ENCODE data around the gene APOL2. TPM values are rescaled to one million over a fixed set of nuclear protein-coding genes. Genes with fewer than 3 reads are reported as not detected.
A peak's percentile ranks its signal among the peaks of the same experiment; 100 is the strongest.

Gene APOL2
- total RNA-seq, 1 donor: 56.1 TPM

DNA sequence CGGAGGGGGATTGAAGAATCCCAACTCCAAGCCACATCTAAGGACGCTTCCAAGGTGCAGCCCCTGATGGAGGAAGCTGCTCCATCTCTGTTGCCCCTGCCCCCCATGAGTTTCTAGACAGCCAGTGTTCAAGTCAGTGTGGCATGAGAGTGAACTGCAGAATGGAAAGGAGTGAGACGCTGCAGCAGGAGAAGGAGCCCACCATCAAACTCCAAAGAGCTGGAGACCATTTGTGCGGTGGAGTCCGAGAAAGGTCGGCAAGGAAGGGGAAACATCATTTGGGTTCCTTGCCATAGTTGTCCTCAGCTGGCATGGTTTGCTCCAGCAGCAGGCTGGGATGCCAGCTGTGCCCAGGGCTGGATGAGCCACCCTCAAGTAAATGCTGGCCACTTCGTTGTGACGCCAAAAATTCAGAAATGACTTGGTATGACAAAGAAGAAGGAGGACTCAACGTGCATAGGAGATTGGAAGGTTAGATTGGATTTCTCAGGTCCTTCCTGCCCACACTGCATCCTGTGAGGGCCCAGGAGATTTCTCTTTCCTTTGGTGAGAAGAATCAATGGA lies 16.4 kb downstream of the APOL2 start:
- Histone ChIP-seq H3K79me2 (ENCODE audit: insufficient read depth, low read length) (no peaks in the 10 kb centered on the region), H3K4me1 (ENCODE audit: insufficient read depth, low read length) (peaks cover 11% of the 10 kb centered on the region), H3K27me3 (ENCODE audit: insufficient read depth, low read length) (peaks cover 6% of the 10 kb centered on the region), H3K4me3 (ENCODE audit: insufficient read depth, low read length) (no peak overlapping the region), H4K20me1 (ENCODE audit: insufficient read depth, low read length) (no peaks in the 10 kb centered on the region), H3K36me3 (ENCODE audit: insufficient read depth, low read length) (peaks cover 8% of the 10 kb centered on the region), H3K4me2 (ENCODE audit: insufficient read depth, low read length) (no peak overlapping the region), H3K9me3 (ENCODE audit: low read depth, low read length) (no peaks in the 10 kb centered on the region), H3K27ac (ENCODE audit: low read depth, low read length) (no peak overlapping the region), H2AFZ (ENCODE audit: low read length) (no peak overlapping the region)
- TF ChIP-seq CTCF (IDR thresholded peaks at IDR 0.05; ENCODE audit: extremely low read depth, low read depth, low read length): no peak
- DNase-seq (ENCODE audit: insufficient read length, low spot score, missing footprints): no peak

- Histone ChIP-seq H3K9me3 (ENCODE audit: low read depth, low read length) (no peaks in the 10 kb centered on the region), H3K27me3 (ENCODE audit: insufficient read depth, low read length) (peaks cover 15% of the 10 kb centered on the region), H3K36me3 (ENCODE audit: insufficient read depth, low read length) (no peaks in the 10 kb centered on the region), H3K27ac (ENCODE audit: low read depth, low read length) (no peak overlapping the region), H3K4me1 (ENCODE audit: insufficient read depth, low read length) (peaks cover 11% of the 10 kb centered on the region), H3K79me2 (ENCODE audit: insufficient read depth, low read length) (no peaks in the 10 kb centered on the region), H3K4me2 (ENCODE audit: insufficient read depth, low read length) (peak overlapping the region; percentile 20), H2AFZ (ENCODE audit: low read length) (no peak overlapping the region), H4K20me1 (ENCODE audit: insufficient read depth, low read length) (no peaks in the 10 kb centered on the region), H3K4me3 (ENCODE audit: insufficient read depth, low read length) (no peak overlapping the region)
- peak; percentile 64 for TF ChIP-seq CTCF (IDR thresholded peaks at IDR 0.05; ENCODE audit: extremely low read depth, low read depth, low read length)
- DNase-seq (ENCODE audit: insufficient read length, low spot score, missing footprints): no peak
Observed at GRCh38 chr22:36221799-36222751, 17.3 kb downstream of the APOL2 start.

DNA sequence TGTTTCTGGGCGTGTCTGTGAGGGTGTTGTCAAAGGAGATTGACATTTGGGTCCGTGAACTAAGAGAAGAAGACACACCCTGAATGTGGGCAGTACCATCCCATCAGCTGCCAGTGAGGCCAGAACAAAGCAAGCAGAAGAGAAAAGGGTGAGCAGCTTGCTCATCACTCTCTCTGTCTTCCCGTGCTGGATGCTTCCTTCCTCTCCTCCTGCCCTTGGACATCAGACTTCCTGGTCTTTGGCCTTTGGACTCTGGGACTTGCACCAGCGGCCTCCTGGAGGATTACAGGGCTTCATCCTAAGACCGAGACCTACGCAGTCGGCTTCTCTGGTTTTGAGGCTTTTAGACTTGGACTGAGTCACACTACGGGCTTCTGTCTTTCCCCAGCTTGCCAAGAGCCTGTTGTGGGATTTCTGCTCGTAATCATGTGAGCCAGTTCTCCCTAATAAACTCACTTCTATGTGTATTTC lies 18.8 kb downstream of the APOL2 start:
- Histone ChIP-seq H2AFZ (ENCODE audit: low read length) (peak overlapping the region; percentile 76), H3K27ac (ENCODE audit: low read depth, low read length) (peak overlapping the region; percentile 20)

More for the DNA sequence above, 18.8 kb downstream of the APOL2 start:
- Histone ChIP-seq H3K36me3 (ENCODE audit: insufficient read depth, low read length) (no peaks in the 10 kb centered on the region), H3K4me2 (ENCODE audit: insufficient read depth, low read length) (peak overlapping the region; percentile 62), H3K9me3 (ENCODE audit: low read depth, low read length) (no peaks in the 10 kb centered on the region), H3K27me3 (ENCODE audit: insufficient read depth, low read length) (peaks cover 24% of the 10 kb centered on the region), H3K79me2 (ENCODE audit: insufficient read depth, low read length) (no peaks in the 10 kb centered on the region), H4K20me1 (ENCODE audit: insufficient read depth, low read length) (no peaks in the 10 kb centered on the region), H3K4me1 (ENCODE audit: insufficient read depth, low read length) (peaks cover 11% of the 10 kb centered on the region), H3K4me3 (ENCODE audit: insufficient read depth, low read length) (peak overlapping the region; percentile 47)
- no peak for TF ChIP-seq CTCF (IDR thresholded peaks at IDR 0.05; ENCODE audit: extremely low read depth, low read depth, low read length)
- DNase-seq (ENCODE audit: insufficient read length, low spot score, missing footprints): peak; percentile 82

Measured in osteoblast (primary cell).